T1000 (cell line): Measurements from ENCODE around the gene RGCC.

ENCODE experiments used
- DNase-seq: peaks from one replicate; lab custom pipeline; 2025; ENCODE audit warnings: mixed read lengths; lab: John Stamatoyannopoulos, UW

RGCC gene

DNA sequence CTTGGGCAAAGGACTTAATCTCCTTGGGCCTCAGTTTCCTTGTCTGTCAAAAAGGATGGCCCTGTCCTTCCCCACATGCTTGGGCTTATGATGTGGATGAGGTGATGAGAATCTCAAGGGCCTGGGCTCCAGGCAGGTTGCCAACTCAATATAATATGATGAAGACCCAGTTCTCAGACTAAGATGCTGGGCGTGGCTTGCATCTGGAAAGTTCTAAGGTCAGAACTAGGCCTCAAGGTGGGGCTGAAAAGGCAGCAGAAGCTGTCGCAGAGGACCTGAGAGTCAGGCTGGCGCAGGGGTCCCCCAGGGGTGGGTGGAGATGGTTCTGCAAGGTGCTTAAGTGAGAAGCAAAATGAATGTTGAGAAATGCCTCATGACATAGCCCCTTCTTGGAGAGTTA, 58.8 kb downstream of the RGCC start:
- no peak for DNase-seq

DNA sequence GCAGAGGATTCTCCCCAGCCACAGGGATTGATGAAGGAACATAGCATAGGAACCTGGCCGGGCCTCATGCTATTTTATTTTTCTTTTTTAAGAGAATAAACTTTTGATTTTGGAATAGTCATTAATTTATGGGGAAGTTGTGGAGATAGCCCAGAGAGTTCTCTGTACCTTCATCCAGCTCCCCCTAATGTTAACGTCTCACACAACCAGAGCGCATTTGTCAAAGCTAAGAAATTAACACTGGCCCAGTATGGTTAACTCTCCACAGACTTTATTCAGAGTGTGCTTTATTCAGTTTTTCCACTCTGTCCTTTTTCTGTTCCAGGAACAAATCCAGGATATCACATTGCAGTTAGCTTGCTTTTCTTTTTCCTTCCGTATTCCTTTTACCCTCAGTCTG, 59.4 kb downstream of the RGCC start:
- DNase-seq: no peak

GRCh38 chr13:41520016-41520659, 62.8 kb downstream of the RGCC start:
- no peak for DNase-seq
